ENCODE data around the gene FAM222B.
"Not testable (repeated sequence)": the region's sequence is repeated elsewhere in the genome, so short reads cannot be mapped to it uniquely, and the experiment has no call there.

Gene FAM222B, protein sequence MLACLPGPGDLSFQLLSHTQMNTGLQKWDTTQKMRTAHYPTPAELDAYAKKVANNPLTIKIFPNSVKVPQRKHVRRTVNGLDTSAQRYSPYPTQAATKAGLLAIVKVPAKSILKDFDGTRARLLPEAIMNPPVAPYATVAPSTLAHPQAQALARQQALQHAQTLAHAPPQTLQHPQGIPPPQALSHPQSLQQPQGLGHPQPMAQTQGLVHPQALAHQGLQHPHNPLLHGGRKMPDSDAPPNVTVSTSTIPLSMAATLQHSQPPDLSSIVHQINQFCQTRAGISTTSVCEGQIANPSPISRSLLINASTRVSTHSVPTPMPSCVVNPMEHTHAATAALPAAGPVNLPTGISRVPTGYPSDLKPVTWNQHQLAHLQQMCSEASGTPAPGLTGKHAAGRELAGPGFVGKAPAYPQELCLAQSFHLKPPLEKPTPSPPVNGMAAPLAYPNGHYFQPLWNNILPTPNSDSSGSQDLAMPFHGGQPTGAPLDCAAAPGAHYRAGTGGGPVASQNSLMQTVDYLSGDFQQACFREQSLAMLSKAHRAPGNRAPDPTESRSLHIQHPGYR

DNA sequence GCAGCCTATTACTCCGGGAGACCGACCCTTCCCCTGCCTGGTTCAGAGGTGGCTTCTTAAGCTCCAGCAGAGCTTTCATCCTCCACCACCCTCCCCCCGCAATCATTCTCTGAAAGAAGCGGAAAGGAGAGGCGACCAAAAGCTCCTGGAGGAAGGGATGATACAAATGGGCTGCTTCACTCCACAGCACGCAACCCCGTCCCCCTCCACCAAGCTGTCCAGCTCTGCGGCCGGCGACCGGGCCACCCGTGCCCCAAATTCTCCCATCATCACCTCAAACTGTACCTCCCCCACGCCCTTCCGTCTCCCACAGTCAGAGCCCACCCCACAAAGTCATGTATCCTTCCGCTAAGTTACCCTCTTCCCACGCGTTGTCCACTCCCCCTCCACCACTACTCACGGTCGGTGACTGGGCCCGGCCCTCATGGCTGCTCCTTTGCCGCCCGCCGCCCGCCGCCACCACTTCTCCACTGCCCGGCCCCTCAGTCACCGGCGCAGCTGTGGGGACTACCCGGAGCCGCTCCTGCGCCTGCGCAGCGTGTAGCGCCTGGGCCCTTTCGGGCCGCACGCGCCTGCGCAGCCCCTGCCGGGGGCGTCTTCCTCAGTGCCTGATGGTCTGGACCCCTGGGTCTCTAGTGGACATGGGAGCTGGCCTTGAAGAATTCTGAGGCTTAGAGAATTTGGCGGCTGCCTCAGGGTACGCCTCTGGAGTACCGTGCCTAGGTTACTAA, at the start of gene FAM222B:
Gene FAM222B, minus strand, starts transcription at position 509 of the 731 bp plus-strand sequence. CDS start 76,123 bp downstream, outside the sequence.
- DNase-seq = peak; percentile 84 to 85

DNA sequence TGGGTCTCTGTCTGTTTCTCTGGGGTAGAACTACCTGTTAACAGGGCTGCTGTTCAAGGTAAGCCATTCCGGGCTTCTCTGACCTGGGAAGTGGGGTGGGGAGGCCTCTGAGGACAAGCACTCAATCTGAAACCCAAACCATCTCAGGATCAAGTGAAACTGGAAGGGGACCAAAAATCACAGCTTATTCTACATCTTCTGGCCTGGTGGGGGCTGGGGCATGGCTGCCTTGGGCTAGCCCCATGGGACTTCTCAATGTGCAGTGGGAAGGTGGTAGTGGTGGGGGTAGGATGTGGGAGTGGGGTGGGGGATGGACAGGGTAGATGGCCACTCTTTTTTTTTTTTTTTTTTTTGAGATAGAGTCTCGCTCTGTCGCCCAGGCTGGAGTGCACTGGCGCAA, 49.4 kb upstream of the FAM222B start:
- no peak for DNase-seq

DNA sequence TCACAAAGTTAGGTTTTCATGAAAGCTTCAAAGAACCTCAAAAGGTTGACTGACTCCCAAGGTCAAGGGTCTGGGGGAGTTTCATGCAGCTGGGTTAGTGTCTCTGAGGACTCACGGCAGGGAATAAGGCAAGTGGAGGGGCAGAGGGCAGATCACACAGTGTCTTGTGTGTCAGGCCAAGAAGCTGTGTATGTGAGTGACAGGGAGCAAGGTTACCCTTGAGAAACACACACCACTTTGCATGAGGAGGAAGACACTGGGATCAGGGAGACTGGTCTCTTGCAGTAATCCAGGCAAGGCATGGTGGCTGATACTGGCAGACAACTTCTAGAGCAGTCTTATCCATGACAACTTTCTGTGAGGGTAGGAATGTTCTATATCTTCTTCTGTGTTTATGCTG, 48.6 kb upstream of the FAM222B start:
- no peak for DNase-seq

DNA sequence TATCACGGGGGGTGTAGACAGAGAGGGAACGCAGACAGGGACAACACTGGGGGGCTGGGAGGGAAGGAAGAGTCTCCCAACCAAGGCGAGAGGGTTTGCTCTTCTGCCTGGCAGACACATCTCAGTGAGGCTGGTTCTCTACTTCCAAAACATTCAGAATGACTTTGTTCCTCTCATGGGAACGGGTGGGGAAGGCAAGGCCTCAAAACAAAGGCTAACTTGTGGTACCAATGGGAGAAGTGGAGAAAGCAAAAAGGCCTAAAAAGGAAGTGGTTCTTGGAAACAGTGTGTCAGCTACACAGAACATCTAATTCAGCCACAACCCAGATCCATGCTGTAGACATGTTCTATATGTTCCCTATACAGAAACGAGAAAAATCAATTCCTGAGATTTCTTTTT, 47.4 kb upstream of the FAM222B start:
- DNase-seq = no peak

DNA sequence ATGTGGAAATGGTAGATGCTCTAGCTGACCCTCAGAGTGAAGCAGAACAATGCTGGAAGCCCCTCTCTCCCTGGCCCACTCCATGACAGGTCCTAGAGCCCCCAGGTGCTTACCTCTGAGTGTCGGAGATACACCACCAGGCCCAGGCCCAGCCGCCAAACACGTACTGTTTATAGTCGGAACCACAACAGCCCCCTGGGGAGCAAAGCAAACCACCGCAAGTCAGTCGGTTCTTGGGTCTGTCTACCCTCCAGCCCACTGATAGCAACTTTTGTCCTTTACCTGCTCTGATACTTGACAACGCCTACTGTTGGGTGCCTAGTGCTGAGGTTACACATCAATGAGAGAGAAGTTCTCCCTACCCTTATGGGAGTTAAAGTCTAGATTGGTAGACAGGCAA, 46.2 kb upstream of the FAM222B start:
- no peak for DNase-seq

DNA sequence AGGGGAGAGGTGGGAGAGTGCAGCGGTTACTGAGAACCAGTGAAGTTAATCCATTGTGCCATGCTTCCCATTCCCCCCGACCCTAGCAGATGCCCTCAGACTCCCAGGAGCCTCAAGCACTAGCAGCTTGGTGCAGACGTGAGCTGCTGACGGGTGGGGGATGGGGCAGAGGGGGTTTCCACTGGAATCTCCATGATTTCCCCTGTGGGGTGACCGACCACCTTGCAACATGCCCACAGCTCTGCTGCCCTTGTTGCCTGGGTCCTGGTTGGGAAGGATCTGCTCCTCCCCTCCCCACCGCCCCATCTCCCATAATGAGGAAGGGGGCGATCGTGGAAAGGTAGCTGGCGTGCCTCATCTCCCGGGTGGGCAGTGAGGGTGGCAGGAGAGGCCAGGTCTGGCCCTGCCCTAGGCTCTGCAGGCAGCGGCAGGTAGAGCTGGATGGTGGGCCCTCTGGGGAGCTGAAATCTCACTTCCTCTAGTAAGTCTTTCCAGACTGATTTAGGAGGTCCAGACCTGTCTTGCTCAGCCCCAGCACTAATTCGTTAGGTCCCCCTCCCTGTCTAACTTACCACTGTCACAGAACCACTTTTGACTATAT, 45.4 kb upstream of the FAM222B start:
- DNase-seq = no peak

DNA sequence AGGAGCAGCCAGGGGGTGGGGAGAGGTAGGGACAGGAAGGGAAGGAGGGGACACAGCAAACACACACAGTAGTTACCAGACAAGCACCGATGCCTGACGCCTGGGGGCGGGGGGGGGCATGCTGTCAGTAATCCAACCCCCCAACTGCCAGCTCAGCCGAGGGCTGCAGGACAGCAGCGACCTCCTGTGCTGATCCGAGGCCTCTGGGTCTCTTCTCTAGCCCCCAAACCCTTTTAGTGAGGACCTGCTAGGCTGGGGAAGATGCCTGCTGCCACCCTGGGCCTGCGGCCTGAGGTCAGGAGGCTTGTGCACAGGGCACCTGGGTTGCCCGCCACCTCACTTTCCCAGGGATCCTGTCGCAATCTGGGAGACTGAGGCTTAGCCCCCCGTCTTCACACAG, 43.4 kb upstream of the FAM222B start:
- no peak for DNase-seq

DNA sequence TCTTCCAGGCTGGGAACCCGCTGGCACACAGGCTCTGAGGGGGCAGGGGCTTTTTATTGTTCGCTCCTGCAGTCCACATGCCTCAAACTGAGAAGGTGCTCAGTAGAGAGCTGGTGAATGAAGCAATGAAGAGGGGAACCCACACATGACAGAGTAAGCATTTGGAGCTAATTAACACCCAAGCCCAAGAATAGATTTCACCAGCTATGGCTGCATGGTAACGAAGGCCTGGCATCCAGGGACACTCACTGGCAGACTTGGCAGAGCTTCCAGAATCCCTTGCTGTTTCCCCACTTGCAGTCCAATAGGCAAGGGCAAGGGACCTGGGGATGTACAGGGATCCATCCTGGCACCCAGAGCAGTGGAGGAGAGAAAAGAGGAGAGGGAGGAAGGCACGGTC, 42.8 kb upstream of the FAM222B start:
- no peak for DNase-seq

DNA sequence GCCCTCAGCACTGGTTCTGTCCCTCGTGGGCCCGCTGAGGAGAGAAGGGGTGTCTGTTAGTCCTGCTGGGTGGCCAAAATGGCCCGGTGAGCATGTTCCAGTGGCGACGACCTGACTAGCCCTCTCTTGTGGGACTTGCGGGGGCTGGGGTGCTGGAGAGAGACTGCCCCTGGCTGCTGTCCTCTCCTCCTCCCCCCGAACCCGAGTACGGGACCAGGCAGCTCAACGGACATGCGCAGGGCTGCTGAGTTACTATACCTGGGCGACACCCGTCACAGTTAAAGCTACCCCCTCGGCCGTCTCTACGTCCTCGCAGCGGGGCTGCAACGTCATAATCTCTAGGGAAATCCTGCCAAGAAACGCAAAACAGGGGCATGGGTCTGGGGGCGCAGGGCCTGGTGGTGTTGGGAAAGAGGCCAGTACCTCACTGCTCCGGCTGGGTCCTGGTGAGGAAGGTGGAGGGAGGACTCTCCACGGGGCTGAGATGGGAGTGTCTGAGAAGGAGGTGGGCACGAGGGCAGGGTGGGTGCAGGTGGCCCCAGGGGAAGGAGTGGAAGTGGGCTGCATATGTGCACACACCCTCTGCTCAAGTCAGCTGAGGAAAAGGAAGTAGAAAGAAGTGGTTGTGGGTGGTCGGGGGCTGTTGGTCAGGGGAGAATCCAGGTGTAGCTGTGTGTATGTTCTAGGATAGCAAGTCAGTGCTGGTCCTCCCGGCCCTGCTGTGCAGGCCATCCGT, 41.5 kb upstream of the FAM222B start:
- DNase-seq = no peak

DNA sequence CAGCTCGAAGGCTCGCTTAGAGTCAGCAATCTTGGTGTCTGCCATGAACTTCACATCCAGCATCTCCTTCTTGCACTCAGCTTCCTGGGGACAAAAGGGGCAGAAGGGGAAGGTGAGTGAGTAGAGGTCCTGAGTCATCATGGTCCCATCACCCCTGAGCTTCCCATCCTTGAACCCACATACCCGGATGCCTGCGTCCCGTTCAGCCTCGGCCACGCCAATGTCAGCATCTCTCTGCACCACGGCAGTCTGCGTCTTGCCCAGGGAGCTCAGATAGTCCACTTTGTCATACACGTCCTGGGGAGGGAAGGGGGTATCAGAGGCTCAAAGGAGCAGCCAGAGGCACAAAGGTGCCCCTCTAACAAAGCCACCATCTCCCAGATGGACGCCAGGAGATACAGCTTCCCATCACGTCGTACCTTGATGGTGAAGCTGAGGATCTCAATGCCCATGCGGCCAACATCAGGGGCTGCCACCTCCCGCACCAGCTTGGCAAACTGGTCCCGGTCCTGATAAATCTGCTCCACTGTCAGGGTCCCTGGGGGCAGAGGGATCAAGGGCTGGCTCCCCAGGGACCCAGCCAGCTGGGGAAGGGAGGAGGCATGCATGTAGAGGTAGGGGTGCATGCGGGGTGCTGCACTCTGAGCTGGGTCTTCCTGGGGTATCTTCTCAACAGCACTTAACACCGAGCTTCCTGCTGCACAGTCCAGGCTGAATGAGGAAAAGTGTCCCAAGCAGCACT, 39.7 kb upstream of the FAM222B start:
- DNase-seq = no peak

DNA sequence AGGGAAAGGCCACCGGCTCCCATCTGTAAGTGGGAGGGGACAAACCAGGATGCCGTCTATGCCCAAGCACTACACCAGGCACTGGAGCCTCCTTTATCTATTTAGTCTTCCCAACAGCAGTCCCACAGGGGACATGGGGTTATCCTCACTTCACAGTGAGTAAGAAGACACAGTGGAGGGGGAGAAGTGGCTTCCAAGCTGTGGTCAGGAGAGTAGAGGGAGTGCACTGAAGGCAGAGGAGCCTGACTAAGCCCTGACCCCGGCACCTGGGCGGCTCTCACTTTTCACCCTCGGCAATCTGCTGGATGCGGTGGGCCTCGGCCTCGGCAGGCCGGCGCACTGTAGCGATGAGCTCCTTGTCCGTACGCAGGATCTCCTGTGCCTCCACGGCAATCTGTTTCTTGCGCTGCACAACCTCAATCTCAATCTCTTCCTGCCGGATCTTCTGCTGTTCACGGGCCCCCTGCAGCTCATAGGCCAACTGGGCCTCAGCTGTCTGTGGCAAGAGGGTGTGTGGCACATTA, 39.0 kb upstream of the FAM222B start:
- no peak for DNase-seq

DNA sequence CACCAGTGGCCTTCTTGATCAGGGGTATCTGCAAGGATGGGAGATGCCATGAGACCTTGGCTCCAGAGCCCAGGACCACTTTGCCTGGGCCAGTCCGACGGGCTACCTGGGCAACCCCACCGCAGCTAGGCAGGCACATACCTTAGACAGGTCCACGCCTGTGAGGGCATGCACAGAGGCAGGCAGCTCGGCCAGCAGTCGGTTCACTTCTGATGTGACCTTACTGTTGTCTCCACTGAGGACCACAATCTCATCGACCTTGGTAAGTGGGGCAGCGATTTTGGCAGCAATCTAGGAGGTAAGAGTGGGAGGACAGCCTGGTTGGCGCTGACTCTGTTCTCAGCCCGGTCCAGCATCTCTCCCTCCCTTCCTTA, 38.0 kb upstream of the FAM222B start:
- no peak for DNase-seq

DNA sequence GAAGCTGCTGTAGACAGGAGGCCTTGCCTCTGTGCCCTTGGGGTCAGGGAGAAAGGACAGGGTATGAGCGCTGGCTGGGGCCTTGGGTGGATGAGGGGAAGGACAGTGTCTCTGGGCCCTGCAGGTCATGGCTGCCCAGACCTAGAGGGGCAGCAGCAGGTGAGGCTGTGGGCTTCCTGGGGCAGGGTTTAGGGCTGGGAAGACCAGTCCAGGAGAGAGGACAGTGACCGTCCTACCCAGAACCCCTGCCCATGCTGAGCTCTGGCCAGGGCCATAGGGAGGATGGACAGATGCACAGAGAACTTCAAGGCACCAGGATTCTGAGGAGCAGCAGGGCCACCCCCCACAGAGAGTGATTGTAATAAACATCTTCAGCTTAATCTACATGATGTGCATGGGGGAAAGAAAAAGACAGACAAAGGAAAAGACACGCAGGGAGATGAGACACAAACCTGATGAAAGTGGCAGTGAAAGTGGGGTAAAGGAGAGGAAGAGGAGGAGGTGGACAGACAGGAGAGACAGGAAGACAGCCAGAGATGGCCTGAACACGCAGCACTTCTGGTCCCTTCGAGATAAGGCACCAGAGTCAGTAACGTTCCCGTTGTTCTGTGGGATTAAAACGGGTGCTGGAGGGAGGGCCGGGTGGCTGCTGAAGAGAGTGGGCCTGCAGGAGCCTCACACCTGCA, 37.4 kb upstream of the FAM222B start:
- DNase-seq = no peak

DNA sequence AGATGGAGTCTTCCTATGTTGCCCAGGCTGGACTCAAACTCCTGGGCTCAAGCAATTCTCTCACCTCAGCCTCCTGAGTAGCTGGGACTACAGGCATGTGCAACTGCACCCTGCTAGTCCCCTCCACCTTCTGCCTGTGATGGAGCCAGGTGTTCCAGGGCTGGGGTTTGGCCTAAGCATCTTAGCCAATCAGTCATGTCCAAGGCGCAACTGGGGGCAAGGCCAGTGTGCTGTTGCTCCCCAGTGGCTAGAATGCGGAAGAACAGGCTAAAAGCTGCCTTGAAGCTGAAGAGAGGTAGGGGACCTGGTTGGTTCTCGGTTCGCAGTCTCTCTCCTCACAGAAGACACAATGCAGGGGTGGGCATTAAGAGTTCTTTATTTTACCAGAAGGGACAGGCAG, 36.4 kb upstream of the FAM222B start:
- no peak for DNase-seq

DNA sequence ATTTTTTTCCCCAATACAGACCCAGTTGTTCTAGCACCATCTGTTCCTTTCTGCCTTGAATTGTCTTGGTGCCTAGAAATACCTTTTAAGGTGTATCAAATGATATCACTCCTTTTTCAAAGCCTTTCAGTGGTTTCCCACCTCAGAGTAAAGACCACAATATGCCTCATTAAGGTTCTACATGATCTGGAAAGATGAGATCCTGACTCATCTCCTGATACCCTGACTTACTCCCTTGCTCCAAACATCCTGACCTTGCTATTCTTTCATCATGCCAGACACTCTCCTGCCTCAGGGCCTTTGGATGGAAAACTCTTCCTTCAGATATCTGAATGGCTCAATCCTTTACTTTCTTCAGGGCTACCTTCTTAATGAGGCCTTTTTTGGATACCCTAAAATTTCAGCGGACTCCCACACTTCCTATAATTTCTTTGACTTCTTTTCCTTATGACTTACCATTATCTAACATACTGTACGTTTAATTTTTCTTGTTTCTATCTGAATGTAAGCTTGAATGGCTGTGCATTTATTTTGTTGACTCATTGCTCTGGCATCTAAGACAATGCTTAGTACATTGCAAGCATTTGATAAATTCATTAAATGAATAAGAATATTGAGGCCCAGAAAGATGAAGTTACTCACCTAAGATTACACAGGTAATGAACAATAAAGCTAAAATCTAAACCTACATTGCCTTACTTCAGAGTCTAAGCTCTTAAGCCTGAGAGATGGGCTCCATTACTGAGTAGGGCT, 35.7 kb upstream of the FAM222B start:
- DNase-seq = no peak

DNA sequence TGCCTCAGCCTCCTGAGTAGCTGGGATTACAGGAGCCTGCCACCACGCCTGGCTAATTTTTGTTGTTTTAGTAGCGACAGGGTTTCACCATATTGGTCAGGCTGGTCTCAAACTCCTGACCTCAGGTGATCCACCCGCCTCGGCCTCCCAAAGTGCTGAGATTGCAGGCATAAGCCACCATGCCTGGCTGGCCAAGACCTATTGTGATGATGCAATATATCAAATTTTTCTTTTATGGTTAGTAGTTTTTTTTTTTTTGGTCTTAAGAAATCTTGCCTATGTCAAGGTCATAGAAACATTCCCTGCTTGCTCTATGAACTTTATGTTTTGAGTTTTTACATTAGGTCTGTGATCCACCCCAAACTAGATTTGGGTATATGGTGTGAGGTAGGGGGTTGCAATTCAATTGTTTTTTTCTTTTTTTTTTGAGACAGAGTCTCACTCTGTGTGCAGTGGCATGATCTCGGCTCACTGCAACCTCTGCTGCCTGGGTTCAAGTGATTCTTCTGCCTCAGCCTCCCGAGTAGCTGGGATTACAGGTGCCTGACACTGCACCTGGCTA, 34.6 kb upstream of the FAM222B start:
- DNase-seq = not testable (repeated sequence)

DNA sequence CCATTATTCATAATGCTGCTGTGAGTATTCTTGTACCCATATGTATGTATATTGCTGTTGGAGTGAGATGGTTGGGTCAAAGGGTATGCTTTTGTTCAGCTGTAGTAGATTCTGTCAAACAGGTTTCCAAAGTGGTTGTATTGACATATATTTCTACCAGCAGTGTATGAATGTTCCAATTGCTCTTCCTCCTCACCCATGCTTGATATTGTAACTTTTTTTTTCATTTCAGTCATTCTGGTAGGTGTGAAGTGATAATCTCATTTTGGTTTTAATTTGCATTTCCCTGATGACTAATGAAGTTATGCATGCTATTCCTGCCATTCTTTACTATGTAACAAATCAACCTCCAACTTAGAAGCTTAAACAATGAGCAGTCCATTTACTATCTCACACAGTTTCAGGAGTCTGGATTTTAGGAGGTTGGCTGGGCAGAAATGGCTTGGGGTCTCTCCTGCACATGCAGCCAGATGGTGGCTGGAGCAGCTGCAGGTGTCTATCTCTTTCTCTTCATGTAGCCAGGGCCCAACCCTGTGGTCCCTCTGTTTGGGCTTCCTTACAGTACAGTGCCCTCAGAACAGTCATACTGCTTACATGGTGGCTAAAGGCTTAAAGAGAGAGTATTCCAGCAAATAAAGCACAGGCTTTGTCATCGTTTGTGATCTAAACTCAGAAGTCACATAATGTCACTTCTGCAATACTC, 33.4 kb upstream of the FAM222B start:
- DNase-seq = no peak

DNA sequence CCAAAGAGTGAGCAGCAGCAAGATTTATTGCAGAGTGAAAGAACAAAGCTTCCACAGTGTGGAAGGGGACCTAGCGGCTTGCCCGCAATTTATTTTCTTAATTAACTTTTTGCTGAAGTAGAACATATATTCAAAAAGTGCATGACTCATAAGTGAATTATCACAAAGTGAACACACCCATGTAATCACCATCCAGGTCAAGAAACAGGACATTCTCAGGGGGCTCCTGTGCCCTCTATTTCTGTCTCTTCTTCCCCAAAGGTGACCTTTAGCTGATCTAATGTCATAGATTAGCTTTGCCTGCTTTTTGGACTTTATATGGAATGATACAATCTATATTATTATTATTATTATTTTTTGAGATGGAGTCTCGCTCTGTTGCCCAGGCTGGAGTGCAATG, 32.2 kb upstream of the FAM222B start:
- DNase-seq = no peak

DNA sequence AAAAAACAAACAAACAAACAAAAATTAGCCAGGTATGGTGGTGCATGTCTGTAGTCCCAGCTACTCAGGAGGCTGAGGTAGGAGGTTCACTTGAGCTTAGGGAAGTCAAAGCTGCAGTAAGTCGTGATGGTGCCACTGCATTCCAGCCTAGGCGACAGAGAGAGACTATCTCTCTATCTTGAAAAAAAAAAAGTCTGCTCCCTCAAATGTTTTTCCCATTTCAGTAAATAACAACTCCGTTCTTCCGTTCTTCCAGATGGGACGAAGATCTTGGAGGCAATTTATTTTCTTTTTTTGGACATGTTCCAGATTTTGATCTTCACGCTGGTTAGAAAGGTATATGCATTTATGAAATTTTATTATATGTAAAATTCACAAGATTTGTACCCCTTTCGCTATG, 31.2 kb upstream of the FAM222B start:
- no peak for DNase-seq

Measured in stimulated activated CD4-positive, alpha-beta T cell treated with anti-CD3 and anti-CD28 coated beads, Interleukin-4, amount 100 ng/mL, for 4 hours (primary cell).